ENCODE measurements around the gene A1CF.
"Not testable (repeated sequence)": the region's sequence is repeated elsewhere in the genome, so short reads cannot be mapped to it uniquely, and the experiment has no call there.

The A1CF gene

GRCh38 chr10:50885097-50885859 is at the start of gene A1CF:
Gene A1CF, minus strand, starts transcription at chr10:50885627. Its CDS starts 25,687 bp downstream, at chr10:50859940.
- DNase-seq = no peak

DNA sequence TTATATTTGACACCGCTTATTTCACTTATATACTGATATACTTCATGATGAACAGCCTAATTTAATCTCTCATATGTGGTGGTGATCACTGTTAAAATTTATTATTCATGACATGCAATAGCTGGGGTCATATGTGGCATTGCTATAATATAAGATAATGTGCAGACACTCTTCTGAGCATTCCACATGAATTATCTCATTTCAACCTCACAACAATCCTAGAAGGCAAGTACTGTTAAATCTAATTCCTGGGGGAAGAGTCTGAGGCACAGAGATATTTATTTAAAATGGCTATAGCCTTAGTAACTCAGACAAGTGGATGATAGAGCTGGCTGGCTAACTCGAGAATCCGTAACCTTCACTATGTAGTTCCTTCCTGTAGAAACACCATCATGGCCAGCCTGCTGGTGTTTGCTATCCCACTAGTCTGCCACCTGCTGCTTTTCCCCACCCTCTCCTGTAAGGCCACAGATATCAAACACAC is 46.6 kb upstream of the A1CF start:
- DNase-seq = no peak

- no peak for DNase-seq
These were observed 44.2 kb upstream of the A1CF start for GRCh38 chr10:50929670-50930069.

DNA sequence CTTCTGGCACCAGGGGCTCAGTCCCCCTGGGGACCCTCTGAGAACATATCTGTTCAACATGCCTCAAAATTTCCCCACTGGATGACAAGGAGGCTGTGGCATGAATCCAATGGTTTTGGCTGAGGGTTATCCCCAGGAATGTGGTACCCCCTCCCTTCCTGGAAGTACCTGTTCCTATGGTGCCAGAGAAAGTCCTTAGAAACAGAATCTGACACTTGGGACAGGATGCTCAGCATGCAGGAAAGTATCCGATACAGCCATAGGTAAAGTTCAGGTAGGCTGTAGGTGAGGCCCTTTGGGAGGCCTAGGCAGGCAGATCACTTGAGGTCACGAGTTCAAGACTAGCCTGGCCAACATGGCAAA is 42.7 kb upstream of the A1CF start:
- no peak for DNase-seq

DNA sequence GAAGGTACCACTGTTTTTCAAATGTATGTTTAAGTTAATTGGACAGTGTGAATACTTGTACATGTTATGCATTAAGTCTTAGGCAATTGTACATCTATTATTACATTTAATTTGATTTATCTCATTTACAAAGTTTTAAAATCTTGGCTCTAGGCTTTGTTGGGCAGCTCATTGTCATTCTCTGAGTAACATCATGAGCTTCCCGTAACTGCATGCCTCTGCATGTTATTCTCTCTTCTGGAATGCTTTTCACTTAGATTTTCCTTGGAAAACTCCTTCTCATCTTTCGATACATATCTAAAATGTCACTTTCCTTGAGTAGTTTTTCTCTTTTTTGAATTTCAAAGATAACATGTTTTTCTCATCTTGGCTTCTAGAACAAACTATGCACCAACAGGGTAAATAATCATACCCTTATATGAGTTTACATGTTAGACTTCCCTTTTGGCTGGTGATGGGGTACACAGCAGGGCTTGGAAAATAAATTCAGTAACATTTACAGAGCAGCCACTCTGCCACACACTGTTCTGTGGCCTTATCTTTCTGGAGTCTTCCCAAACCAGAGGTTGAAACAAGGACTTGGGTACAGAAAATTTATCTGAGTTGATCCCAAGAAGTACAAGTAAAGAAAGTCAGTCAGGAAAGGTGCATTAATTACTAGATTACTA is 42.2 kb upstream of the A1CF start:
- no peak for DNase-seq

DNA sequence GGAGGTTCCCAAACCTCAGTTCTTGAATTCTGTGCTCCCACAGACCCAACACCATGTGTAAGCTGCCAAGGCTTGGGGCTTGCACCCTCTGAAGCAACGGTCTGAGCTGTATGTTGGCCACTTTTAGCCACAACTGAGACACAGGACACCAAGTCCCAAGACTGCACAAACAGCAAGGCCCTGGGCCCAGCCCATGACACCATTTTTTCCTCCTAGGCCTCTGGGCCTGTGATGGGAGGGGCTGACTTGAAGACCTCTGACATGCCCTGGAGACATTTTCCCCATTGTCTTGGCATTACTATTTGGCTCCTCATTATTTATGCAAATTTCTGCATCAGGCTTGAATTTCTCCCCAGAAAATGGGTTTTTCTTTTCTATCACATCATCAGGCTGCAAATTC is 38.0 kb upstream of the A1CF start:
- DNase-seq = not testable (repeated sequence)

DNA sequence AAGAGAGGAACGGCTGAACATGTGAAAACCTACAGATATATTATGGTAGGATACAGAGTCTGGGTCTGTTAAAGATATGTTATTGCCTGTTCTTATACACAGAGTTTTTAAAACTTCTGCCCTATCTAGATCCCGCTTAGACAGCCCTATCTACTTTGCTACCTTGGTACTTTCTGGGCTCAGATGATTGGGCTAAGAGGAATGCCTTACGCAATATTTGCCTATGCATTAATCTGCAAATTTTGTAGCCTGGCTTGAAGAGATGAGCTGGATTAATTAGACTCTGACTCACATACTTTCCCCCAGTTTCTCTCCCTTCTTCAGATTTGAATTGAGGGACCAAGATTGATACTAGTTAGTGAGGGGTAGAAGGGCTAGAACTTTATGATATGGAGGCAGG is 33.6 kb upstream of the A1CF start:
- DNase-seq = no peak

DNA sequence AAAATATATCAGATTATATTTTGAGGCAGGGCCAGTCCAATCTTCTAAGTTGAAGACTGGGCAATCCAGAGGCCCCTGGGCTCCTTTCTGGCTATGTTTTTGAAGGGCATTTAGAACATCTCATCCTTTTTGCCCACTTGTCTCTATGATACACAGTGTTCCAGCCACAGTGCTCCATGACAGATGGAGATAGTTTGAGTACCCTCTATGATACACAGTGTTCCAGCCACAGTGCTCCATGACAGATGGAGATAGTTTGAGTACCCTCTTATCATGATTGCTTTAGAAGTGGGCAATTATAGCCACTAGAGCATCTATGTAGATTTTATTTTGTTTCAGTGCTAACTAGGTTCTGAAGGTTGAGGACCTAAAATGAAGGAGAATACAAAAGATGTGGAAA is 33.1 kb upstream of the A1CF start:
- DNase-seq = no peak

DNA sequence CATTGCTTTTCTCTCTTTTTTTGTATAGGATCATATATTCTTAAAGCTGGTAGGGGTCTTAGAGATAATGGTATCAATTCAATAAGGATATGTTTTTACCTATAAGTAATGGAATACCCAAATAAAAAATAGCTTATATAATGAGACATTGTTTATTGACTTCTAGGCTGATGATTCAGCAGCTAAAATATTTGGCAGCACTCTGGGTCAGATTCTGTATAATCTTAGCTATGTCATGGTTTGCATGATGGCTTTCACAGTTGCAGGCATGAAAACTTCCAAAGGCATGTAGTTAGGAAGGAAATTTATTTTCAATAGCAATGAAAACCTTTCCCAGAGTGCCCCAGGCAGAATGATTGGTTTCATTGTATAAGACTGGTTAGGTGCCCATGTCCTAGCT is 32.1 kb upstream of the A1CF start:
- DNase-seq = no peak

DNA sequence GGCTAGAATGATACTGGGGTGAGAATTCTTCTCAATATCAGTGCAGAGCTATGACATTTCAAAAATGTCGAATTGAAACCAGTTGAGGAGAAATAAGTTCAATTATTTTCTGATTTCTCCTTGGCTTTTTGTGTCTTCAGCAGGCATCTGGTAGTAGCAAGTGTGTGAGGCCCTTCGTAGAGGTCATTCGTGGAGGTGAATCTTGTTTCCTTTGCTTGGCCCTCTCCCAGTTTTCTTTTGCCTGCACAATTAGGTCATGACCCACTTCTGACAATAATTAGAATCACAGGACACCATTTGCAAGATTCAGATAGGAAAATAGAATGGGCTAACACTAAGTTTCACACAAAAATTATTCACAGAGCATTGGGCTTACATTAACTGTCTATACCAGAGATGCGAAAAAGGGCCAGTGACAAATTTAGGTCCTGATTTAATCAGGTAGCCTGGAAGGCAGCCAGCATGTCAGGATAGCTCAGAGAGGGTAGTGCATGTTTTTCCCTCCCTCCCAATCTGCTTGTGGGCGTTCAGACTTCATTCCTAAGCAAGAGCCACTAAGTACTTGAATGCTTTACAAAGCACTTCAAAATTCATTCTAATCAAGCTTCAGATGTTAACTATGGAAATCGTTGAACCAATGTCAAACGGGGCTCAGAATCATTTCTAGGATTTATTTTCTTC is 24.0 kb upstream of the A1CF start:
- DNase-seq = no peak

DNA sequence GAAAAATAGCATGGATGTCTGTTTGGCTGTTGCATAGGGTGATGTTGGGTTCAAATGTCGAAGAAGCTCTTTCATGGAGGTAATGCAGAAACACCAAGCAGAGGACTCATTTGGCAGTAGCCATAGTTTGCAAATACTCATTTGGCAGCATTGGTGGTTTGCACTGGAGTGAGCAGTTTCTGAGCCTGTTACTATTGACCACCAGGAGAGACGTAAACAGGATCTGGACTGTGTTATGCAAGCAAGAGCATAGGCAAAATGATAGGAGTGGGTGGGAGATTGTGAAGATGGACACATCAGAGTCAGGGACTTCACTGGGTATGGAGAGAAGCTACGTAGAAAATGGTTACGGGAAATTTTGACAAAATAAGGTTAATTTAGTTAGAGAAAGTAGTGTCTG is 22.9 kb upstream of the A1CF start:
- no peak for DNase-seq

DNA sequence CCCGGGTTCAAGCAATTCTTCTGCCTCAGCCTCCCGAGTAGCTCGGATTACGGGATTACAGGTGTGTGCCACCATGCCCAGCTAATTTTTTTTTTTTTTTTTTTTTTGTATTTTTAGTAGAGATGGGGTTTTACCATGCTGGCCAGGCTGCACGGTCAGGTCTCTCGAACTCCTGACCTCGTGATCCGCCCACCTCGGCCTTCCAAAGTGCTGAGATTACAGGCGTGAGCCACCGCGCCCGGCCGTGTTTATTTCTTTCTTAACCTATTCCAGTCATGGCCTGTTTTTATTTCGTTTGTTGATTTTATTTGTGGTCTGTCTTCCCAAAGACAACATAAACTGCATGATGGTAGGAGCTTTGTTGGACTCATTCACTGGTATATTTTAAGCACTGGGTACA is 20.4 kb upstream of the A1CF start:
- DNase-seq = not testable (repeated sequence)

DNA sequence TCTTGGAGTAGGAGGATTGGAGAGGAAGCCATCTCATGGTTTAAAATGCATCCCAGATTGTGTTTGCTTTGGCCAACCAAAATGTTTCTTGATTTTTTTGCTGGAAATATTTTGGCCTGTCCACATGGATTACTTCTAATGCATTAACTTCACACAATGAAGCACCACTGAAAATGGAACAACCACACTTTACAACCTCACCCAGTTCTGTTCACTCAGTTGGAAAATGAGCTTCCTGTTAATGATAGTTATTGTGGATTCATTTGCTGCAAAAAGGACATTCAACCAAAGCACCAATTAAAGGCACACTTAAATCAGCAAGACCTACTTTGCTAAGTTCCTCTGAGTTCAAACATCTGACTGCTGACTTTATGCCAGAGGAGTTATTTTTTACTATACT is 11.3 kb upstream of the A1CF start:
- DNase-seq = no peak

GRCh38 chr10:50894312-50894711 is 8.9 kb upstream of the A1CF start:
- no peak for DNase-seq

DNA sequence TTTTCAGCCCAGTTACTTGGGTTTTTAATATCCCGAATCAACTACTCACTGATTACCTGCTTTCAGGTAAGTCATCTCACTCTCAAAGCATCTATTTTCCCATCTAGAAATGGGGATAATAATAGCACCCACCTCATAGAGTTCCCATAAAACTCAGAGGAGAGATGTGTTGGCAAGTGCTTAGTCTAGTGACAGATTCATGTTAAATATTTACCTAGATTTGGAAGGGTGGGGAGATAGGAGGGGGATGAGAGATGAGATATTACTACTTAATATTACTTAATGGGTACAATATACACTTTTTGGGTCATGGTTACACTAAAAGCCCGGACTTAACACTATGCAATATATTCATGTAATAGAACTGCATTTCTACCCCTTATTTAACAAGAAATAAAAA is 7.0 kb upstream of the A1CF start:
- DNase-seq = no peak

DNA sequence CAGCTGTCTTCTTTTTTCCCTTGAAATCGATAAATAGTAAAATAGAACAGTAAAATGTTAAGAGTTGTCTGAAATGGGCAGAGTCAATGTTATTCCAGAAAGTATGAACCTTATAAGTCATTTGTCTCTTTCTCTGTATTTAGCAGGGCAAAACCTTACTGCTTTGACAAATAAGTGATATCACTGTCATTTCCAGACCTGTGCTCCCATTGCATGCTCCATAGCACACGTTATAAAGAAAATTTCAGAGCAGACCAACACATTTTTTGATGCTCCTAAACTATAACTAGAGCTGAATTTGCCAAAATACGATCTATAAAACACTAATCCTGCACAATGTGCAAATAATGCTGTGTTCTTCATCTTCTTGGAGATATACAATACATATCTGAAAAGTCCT is 1.1 kb downstream of the A1CF start:
- no peak for DNase-seq

DNA sequence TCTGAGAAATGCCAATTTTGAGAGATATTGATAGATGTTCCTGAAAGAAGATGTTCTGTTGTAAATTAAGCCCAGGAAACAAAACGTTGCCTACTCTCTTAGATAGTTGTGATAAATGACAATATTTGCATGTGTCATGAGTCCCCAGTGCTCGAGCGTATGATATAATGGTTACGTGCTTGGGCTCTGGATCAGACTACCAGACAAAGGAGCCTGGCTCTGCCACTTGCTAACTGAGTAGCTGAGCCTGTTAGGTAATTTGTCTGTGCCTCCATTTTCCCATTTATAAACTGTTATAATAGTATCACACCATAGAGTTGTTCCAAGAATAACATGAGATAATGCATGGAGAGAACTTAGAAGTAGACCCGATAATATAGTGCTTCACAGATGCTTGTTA is 1.8 kb downstream of the A1CF start:
- no peak for DNase-seq

DNA sequence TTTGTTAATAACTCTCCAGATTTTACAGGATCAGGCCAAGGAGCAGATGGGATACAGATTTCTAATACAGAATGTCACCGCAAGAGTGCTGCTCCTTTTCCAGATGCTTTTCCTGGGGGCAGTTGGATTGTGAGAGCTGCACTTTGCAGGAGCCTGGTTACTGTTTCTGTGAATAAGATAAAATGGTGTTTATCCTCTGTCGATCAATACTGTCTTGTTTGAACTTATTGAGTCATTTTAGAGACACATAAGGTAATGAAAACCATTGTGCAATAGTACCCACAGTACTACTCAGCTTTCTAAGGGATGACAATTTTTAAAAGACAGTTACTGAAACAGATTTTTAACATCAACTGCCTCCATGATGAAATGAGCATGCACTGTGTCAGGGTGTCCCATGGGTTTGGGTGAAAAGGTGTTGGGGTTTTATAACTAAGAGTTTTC is 2.9 kb downstream of the A1CF start:
- DNase-seq = no peak

DNA sequence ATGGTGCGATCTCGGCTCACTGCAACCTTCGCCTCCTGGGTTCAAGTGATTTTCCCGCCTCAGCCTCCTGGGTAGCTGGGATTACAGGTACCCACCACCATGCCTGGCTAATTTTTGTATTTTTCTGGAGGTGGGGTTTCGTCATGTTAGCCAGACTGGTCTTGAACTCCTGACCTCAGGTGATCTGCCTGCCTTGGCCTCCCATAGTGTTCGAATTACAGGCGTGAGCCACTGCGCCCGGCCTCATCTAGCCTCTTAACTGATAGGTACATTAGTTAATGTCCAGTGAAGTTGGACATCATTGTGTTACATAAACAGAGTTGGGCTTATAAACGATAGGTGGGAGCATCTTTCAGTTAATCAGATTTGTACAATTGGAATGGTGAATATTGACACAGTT is 4.4 kb downstream of the A1CF start:
- DNase-seq = not testable (repeated sequence)

DNA sequence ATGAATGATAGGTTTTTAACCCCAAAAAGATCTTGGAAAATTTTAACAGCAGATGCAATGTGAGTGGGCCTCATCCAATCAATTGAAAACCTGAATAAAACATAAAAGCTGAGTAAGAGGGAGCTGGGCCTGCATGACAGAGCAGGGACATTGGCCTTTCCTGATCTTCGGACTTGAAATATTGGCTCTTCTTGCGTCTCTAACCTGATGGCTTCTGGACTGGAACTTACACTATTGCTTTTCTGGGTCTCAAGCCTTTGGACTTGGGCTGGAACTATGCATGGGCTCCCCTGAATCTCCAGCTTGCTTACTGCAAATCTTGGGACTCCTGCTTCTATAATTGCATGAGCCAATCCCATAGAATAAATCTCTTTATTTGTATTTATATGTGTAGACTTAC is 9.0 kb downstream of the A1CF start:
- no peak for DNase-seq

DNA sequence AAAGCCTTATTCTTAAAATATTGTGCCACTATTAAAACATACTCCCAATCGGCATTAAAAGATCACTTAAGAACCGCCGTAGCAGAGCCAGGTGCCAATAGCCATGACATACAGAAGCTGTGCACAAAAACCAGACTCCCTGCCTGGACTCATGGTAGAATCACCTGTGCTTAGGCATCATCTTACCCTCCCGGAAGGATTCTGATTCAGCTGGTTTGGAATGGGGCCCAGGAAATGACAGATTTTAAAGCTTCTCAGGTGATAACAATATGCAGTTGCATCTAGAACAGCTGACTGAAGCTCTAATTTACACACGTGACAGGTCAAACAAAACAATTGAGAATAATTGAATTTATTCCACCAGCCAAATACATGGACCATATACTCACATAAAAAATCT is 10.7 kb downstream of the A1CF start:
- no peak for DNase-seq

DNA sequence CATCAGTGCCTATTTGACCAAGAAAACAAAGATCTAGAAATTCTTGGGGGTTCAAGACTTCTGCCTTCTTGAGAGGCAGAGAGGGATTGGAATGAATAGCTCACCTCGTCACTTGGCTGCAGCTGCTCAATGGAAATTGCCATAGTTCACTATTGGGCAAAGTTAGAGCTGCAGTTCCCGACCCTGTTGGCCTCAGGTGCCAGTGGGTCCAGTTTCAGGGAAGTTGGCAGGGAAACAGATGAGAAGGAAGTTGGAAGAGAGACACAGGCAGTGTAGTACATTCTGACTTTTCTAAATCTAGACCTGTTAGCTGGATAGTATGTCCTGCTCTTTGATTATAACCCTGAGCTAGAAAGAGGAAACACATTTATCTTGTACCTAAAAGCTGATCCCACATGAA is 19.1 kb downstream of the A1CF start:
- no peak for DNase-seq

- no peak for DNase-seq
These were observed 22.7 kb downstream of the A1CF start for GRCh38 chr10:50862719-50863118.

GRCh38 chr10:50861370-50861769 is 24.1 kb downstream of the A1CF start:
- no peak for DNase-seq

Measured in NCI-H526 treated with DMSO at 0.1 percent for 48 hours (cell line).